GM23338 (cell line): ENCODE measurements around the gene TREM1. TPM values are rescaled to one million over a fixed set of nuclear protein-coding genes. Genes with fewer than 3 reads are reported as not detected.

Experiments used
- ATAC-seq: fragments of 200-7000 bp; cut with Tn5 transposase; 3 replicates; pipeline ENCODE4 v1.9.1; 2020
- DNase-seq: peaks from one replicate; pipeline ENCODE4 v3.0.0-alpha.2; 2015; ENCODE audit warnings: low spot score
- H2AFZ ChIP-seq: fragments of 200-600 bp; sonication (generic); 2 replicates; pipeline ENCODE4 v1.8.0; 2016; ENCODE audit warnings: antibody characterized with exemption, mild to moderate bottlenecking, moderate library complexity
- H3F3A ChIP-seq: fragments of 200-600 bp; sonication (generic); replicated peaks from 2 replicates; pipeline ENCODE4 v1.8.0; 2017; ENCODE audit warnings: antibody characterized with exemption, mixed run types, low read depth
- H3K27ac ChIP-seq: fragments of 200-600 bp; sonication (generic); 2 replicates; pipeline ENCODE4 v1.6.1; 2016; ENCODE audit warnings: low read depth
- H3K27me3 ChIP-seq: fragments of 200-600 bp; sonication (generic); 2 replicates; pipeline ENCODE4 v1.8.0; 2016; ENCODE audit warnings: mild to moderate bottlenecking, mixed run types, moderate library complexity; ENCODE audit not compliant: insufficient read depth
- H3K36me3 ChIP-seq: fragments of 200-600 bp; sonication (generic); 2 replicates; pipeline ENCODE4 v1.8.0; 2016; ENCODE audit warnings: mild to moderate bottlenecking; ENCODE audit not compliant: insufficient read depth
- H3K4me1 ChIP-seq: fragments of 200-600 bp; sonication (generic); 2 replicates; pipeline ENCODE4 v1.8.0; 2016; ENCODE audit warnings: mild to moderate bottlenecking, moderate library complexity; ENCODE audit not compliant: insufficient read depth
- H3K4me2 ChIP-seq: fragments of 200-600 bp; sonication (generic); 2 replicates; pipeline ENCODE4 v1.7.1; 2017; ENCODE audit warnings: mixed run types
- H3K4me3 ChIP-seq: fragments of 200-600 bp; sonication (generic); 2 replicates; pipeline ENCODE4 v1.6.1; 2016; ENCODE audit warnings: mixed run types
- H3K79me2 ChIP-seq: fragments of 200-600 bp; sonication (generic); replicated peaks from 2 replicates; pipeline ENCODE4 v1.8.0; 2017; ENCODE audit warnings: mild to moderate bottlenecking; ENCODE audit not compliant: insufficient read depth
- H3K9me2 ChIP-seq: fragments of 200-600 bp; sonication (generic); 2 replicates; pipeline ENCODE4 v1.8.0; 2017; ENCODE audit not compliant: insufficient read depth
- H4K20me1 ChIP-seq: fragments of 200-600 bp; sonication (generic); replicated peaks from 2 replicates; pipeline ENCODE4 v1.8.0; 2017; ENCODE audit warnings: mild to moderate bottlenecking; ENCODE audit not compliant: insufficient read depth
- H3K27ac Mint-ChIP-seq: 2 replicates; pipeline ENCODE4 v1.8.0; 2020; ENCODE audit warnings: inconsistent platforms, mild to moderate bottlenecking, moderate library complexity, mixed read lengths
- H3K27me3 Mint-ChIP-seq: 3 replicates; pipeline ENCODE4 v1.8.0; 2022; ENCODE audit warnings: low read depth, mild to moderate bottlenecking, moderate library complexity, mixed read lengths, inconsistent platforms; ENCODE audit not compliant: insufficient read depth, poor library complexity
- H3K36me3 Mint-ChIP-seq: 3 replicates; pipeline ENCODE4 v1.8.0; 2021; ENCODE audit warnings: low read depth, mild to moderate bottlenecking, inconsistent platforms, moderate library complexity, mixed read lengths
- H3K4me1 Mint-ChIP-seq: 3 replicates; pipeline ENCODE4 v1.8.0; 2020; ENCODE audit warnings: mild to moderate bottlenecking, inconsistent platforms, mixed read lengths
- H3K4me3 Mint-ChIP-seq: 3 replicates; pipeline ENCODE4 v1.8.0; 2021; ENCODE audit warnings: moderate library complexity, mild to moderate bottlenecking, inconsistent platforms, mixed read lengths
- H3K9me3 Mint-ChIP-seq: 3 replicates; pipeline ENCODE4 v1.8.0; 2020; ENCODE audit warnings: moderate library complexity, mild to moderate bottlenecking, inconsistent platforms, mixed read lengths
- CREB1 ChIP-seq: fragments of 250-450 bp; sonication (Bioruptor Pico); IDR thresholded peaks from 2 replicates; pipeline ENCODE4 v1.5.0; 2020; ENCODE audit warnings: low read depth, mild to moderate bottlenecking, moderate library complexity
- EZH2 ChIP-seq: fragments of 200-600 bp; sonication (generic); IDR thresholded peaks from one replicate; pipeline ENCODE4 v1.8.0; 2017; ENCODE audit warnings: antibody characterized with exemption, mild to moderate bottlenecking, low read depth; ENCODE audit not compliant: unreplicated experiment
- EZH2phosphoT487 ChIP-seq: fragments of 200-600 bp; sonication (generic); IDR thresholded peaks from one replicate; pipeline ENCODE4 v1.8.1; 2018; ENCODE audit warnings: antibody characterized with exemption; ENCODE audit not compliant: unreplicated experiment
- JUNB ChIP-seq: IDR thresholded peaks from one replicate; pipeline ENCODE4 v1.6.1; 2016; ENCODE audit warnings: antibody characterized with exemption; ENCODE audit not compliant: unreplicated experiment
- NANOG ChIP-seq: IDR thresholded peaks from 2 replicates; pipeline ENCODE4 v1.6.1; 2016; ENCODE audit warnings: antibody characterized with exemption, borderline replicate concordance
- POLR2AphosphoS5 ChIP-seq: IDR thresholded peaks from 2 replicates; pipeline ENCODE4 v1.6.1; 2016; ENCODE audit warnings: antibody characterized with exemption, low read depth
- REST ChIP-seq: IDR thresholded peaks from one replicate; pipeline ENCODE4 v1.6.1; 2018; ENCODE audit warnings: antibody characterized with exemption; ENCODE audit not compliant: unreplicated experiment
- STAT1 ChIP-seq: IDR thresholded peaks from one replicate; pipeline ENCODE4 v1.6.1; 2016; ENCODE audit warnings: antibody characterized with exemption; ENCODE audit not compliant: unreplicated experiment
- ZNF114 ChIP-seq: fragments of 250-450 bp; sonication (Bioruptor Pico); IDR thresholded peaks from 2 replicates; pipeline ENCODE4 v1.5.0; 2020; ENCODE audit warnings: mild to moderate bottlenecking, moderate library complexity
- ZNF331 ChIP-seq: fragments of 250-450 bp; sonication (Bioruptor Pico); IDR thresholded peaks from 2 replicates; pipeline ENCODE4 v1.5.0; 2020; ENCODE audit warnings: low read depth, mild to moderate bottlenecking, moderate library complexity
- ZNF462 ChIP-seq: fragments of 250-450 bp; sonication (Bioruptor Pico); IDR thresholded peaks from 2 replicates; pipeline ENCODE4 v1.5.0; 2020; ENCODE audit warnings: mild to moderate bottlenecking, moderate library complexity
- polyA plus RNA-seq: library from polyadenylated mRNA; unstranded; fragments of >200 nt; fragmentation: Nextera tagmentation; extraction: Ambion mirVana; gene quantifications from 2 replicates; pipeline ENCODE4 v1.2.1, GENCODE V29; 2016
- total RNA-seq: library from RNA; depleted of rRNA; stranded (reverse); fragments of >200 nt; shearing (Covaris generic); gene quantifications from 2 replicates; pipeline ENCODE4 v1.2.3, GENCODE V29; 2014
- TF ChIP-seq, protein P1 (sequence below), 2 experiments: fragments of 200-600 bp in 1 of 2; sonication (generic) in 1 of 2; conservative IDR thresholded peaks; 2 replicates each; pipeline versions ENCODE4 v1.5.1 to v1.6.1; 2016 to 2017; ENCODE audit warnings: antibody characterized with exemption in 2 of 2, low read depth in 2 of 2, mild to moderate bottlenecking in 2 of 2, moderate library complexity in 1 of 2
- TF ChIP-seq, protein P2 (sequence below): IDR thresholded peaks from 2 replicates; pipeline ENCODE4 v1.6.1; 2016; ENCODE audit warnings: antibody characterized with exemption

Gene TREM1
- total and polyA plus RNA-seq, 2 experiments from 2014 or later: not detected

DNA sequence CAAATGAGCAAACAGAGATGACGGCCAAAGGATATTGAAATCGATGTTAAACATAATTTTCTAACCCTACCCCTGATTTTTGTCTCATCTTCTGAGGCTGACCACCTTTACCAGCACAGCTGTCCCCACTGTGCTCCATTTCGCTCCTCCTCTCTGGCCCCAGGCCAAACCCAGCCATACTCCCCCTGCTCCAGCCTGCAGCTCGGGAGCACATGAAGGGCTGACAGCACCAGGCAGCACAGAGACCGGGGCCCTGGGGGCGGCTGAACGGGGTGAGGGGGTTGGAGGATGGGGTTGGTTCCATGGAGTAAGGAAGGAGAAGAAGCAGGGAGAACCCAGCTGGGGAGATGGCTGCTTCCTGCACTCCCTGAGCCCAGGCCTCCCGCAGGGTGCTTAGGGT, 45.8 kb upstream of the TREM1 start:
- no peak overlapping the region for H3K4me2 ChIP-seq
- H3K4me1 ChIP-seq: no peaks in the 10 kb centered on the region
- Mint-ChIP-seq H3K4me3 (no peak overlapping the region), H3K27me3 (peaks cover 21% of the 10 kb centered on the region), H3K9me3 (no peaks in the 10 kb centered on the region; the same call in 2 of the 3 replicates), H3K27ac (no peak overlapping the region), H3K4me1 (peaks cover 8% of the 10 kb centered on the region), H3K36me3 (no peaks in the 10 kb centered on the region)
- no peaks in the 10 kb centered on the region for H3K36me3 ChIP-seq
- no peak overlapping the region for H3K27ac ChIP-seq
- ATAC-seq (no peak), DNase-seq (no peak)
- no peak overlapping the region for H3K4me3 ChIP-seq
- H4K20me1 ChIP-seq: no peaks in the 10 kb centered on the region
- no peaks in the 10 kb centered on the region for H3K79me2 ChIP-seq
- no peaks in the 10 kb centered on the region for H3K9me2 ChIP-seq
- no peaks in the 10 kb centered on the region for H3F3A ChIP-seq
- H3K27me3 ChIP-seq: no peaks in the 10 kb centered on the region
- TF ChIP-seq, protein P1, sequence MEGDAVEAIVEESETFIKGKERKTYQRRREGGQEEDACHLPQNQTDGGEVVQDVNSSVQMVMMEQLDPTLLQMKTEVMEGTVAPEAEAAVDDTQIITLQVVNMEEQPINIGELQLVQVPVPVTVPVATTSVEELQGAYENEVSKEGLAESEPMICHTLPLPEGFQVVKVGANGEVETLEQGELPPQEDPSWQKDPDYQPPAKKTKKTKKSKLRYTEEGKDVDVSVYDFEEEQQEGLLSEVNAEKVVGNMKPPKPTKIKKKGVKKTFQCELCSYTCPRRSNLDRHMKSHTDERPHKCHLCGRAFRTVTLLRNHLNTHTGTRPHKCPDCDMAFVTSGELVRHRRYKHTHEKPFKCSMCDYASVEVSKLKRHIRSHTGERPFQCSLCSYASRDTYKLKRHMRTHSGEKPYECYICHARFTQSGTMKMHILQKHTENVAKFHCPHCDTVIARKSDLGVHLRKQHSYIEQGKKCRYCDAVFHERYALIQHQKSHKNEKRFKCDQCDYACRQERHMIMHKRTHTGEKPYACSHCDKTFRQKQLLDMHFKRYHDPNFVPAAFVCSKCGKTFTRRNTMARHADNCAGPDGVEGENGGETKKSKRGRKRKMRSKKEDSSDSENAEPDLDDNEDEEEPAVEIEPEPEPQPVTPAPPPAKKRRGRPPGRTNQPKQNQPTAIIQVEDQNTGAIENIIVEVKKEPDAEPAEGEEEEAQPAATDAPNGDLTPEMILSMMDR (conservative IDR thresholded peaks at IDR 0.05; ENCODE audit: low read depth in 2 of 2): no peak
- TF ChIP-seq EZH2phosphoT487 (no peak), JUNB (no peak), NANOG (no peak), POLR2AphosphoS5 (no peak), CREB1 (CRISPR knock-in tag) (no peak), ZNF331 (CRISPR knock-in tag) (no peak), REST (no peak), ZNF462 (CRISPR knock-in tag) (no peak), STAT1 (no peak), ZNF114 (CRISPR knock-in tag) (no peak), EZH2 (no peak)
- TF ChIP-seq, protein P2, sequence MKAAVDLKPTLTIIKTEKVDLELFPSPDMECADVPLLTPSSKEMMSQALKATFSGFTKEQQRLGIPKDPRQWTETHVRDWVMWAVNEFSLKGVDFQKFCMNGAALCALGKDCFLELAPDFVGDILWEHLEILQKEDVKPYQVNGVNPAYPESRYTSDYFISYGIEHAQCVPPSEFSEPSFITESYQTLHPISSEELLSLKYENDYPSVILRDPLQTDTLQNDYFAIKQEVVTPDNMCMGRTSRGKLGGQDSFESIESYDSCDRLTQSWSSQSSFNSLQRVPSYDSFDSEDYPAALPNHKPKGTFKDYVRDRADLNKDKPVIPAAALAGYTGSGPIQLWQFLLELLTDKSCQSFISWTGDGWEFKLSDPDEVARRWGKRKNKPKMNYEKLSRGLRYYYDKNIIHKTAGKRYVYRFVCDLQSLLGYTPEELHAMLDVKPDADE: no peak
- H2AFZ ChIP-seq: no peak overlapping the region; the same call in 1 of the 2 replicates
